Thoracic aorta (tissue), 2 donors: ENCODE data around the gene F2RL1. TPM values are rescaled to one million over a fixed set of nuclear protein-coding genes. Genes with fewer than 3 reads are reported as not detected.

ENCODE experiments used
- ATAC-seq: fragments of 150-250 bp; one replicate; pipeline ENCODE4 v1.8.0; 2017; ENCODE audit warnings: low read depth; ENCODE audit not compliant: insufficient number of reproducible peaks, low FRiP score
- DNase-seq: peaks from one replicate; pipeline ENCODE4 v3.0.0-alpha.2; 2020; ENCODE audit warnings: low spot score
- H3K27ac ChIP-seq, 2 donors: fragments of 200-600 bp; sonication (generic); 1 replicate in 1 of 2; 2 replicates in 1 of 2; pipeline ENCODE4 v1.5.1; 2016; ENCODE audit warnings: mild to moderate bottlenecking in 2 of 2, moderate library complexity in 2 of 2
- H3K27me3 ChIP-seq: fragments of 200-600 bp; sonication (generic); replicated peaks from 2 replicates; pipeline ENCODE4 v1.6.0; 2016; ENCODE audit warnings: mild to moderate bottlenecking; ENCODE audit not compliant: insufficient read depth
- H3K36me3 ChIP-seq: fragments of 200-600 bp; sonication (generic); one replicate; pipeline ENCODE4 v1.5.1; 2016
- H3K4me1 ChIP-seq, 2 donors: fragments of 200-600 bp; sonication (generic); 1 replicate in 1 of 2; 2 replicates in 1 of 2; pipeline versions ENCODE4 v1.5.1 to v1.6.0; 2016; ENCODE audit warnings: low read depth in 2 of 2, mild to moderate bottlenecking in 1 of 2; ENCODE audit not compliant: control insufficient read depth in 1 of 2
- H3K4me3 ChIP-seq: fragments of 200-600 bp; sonication (generic); 2 replicates; pipeline ENCODE4 v1.5.1; 2016; ENCODE audit warnings: mild to moderate bottlenecking
- H3K9me3 ChIP-seq: fragments of 200-600 bp; sonication (generic); 2 replicates; pipeline ENCODE4 v1.5.1; 2016
- total RNA-seq, 2 donors: library from RNA; depleted of rRNA; stranded (reverse); fragments of >200 nt; gene quantifications; one replicate each; pipeline versions ENCODE4 v1.1.0 to v1.2.3, GENCODE V29; 2016
- TF ChIP-seq, protein P1 (sequence below): fragments of 200-600 bp; sonication (generic); IDR thresholded peaks from one replicate; pipeline ENCODE4 v1.5.1; 2019; ENCODE audit warnings: antibody characterized with exemption

Gene F2RL1
- total RNA-seq, 2 donors from 2014 or later = 8.3 to 9.1 TPM

DNA sequence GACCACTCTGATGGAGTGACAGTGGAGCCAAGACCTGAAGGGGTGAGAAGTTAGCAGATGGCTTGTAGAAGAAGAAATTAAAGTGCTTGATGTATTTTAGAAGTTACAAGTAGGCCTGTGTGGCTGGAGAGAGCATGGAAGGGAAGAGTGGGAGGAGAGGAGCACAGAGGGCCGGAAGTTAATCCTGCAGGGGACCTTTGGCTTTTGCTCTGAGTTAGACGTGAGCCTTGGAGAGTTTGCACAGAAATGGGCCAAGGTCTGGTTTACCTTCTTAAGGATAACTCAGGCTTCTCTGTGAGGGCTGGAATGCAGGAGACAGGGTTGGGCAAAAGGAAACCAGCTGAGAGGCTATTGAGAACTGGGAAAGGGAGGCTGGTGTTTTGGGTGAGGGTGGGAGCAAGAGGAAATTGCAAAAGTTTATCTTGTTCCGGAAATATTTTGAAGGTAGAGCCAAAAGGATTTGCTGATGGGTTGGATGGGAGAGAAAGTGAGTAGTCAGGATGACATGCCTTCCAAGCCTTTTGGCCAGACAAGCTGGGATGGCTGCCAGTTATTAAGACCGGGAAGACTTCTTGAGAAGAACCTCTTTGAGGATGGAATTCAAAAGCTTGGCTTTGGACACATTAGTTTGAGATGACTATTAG, 17.5 kb upstream of the F2RL1 start:
- TF ChIP-seq, protein P1, sequence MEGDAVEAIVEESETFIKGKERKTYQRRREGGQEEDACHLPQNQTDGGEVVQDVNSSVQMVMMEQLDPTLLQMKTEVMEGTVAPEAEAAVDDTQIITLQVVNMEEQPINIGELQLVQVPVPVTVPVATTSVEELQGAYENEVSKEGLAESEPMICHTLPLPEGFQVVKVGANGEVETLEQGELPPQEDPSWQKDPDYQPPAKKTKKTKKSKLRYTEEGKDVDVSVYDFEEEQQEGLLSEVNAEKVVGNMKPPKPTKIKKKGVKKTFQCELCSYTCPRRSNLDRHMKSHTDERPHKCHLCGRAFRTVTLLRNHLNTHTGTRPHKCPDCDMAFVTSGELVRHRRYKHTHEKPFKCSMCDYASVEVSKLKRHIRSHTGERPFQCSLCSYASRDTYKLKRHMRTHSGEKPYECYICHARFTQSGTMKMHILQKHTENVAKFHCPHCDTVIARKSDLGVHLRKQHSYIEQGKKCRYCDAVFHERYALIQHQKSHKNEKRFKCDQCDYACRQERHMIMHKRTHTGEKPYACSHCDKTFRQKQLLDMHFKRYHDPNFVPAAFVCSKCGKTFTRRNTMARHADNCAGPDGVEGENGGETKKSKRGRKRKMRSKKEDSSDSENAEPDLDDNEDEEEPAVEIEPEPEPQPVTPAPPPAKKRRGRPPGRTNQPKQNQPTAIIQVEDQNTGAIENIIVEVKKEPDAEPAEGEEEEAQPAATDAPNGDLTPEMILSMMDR = no peak
- Histone ChIP-seq H3K4me3 (no peak overlapping the region), H3K27me3 (no peaks in the 10 kb centered on the region), H3K27ac (no peak overlapping the region), H3K4me1 (no peaks in the 10 kb centered on the region), H3K9me3 (no peaks in the 10 kb centered on the region), H3K36me3 (no peaks in the 10 kb centered on the region)
- DNase-seq (no peak), ATAC-seq (no peak)

DNA sequence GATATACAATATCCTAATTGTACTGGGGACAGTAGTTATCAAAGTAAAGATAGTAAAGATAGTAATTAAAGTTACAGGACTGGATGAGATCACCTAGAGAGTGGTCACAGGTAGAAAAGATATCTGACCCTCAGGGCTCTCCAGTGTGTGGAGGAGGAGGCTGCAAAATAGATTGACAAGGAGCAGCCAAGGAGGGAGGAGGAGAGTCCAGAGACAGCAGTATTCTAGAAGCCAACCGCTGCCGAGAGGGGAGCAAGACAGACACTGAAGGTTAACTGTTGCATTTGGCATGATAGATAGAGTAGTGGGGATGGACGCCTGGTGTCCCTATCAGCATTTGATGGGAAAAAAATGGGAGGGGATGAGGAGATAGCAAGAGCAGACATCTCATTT, 17.0 kb upstream of the F2RL1 start:
- Histone ChIP-seq H3K4me1 (no peaks in the 10 kb centered on the region), H3K27me3 (no peaks in the 10 kb centered on the region), H3K9me3 (no peaks in the 10 kb centered on the region), H3K27ac (no peak overlapping the region), H3K36me3 (no peaks in the 10 kb centered on the region), H3K4me3 (no peak overlapping the region)
- DNase-seq (no peak), ATAC-seq (no peak)
- TF ChIP-seq, protein P1 = no peak

DNA sequence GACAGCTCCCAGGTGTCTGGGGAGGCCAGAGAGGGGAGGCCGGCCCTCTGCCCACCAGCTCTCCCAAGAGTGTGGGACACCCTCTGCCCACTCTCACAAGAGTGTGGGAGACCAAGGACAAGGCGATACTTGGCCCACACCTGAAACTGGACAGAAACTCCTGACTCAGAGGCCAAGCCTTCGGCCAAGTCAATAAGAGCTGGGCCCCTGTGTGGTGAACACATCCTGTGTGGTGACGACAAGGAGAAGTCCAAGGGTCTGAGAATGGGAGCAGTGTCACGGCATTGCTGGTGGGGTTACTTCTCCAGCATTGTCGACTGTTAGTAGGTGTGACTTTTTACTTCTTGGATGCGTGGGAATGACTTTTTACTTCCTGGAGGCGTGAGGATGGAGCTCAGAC, 14.6 kb upstream of the F2RL1 start:
- H3K4me3 ChIP-seq = no peak overlapping the region
- no peak for DNase-seq
- H3K36me3 ChIP-seq = no peaks in the 10 kb centered on the region
- no peaks in the 10 kb centered on the region for H3K27me3 ChIP-seq
- H3K4me1 ChIP-seq = peaks cover 0 to 10% of the 10 kb centered on the region in 2 donors
- no peak overlapping the region for H3K27ac ChIP-seq
- no peak for ATAC-seq
- TF ChIP-seq, protein P1 = no peak
- no peaks in the 10 kb centered on the region for H3K9me3 ChIP-seq

DNA sequence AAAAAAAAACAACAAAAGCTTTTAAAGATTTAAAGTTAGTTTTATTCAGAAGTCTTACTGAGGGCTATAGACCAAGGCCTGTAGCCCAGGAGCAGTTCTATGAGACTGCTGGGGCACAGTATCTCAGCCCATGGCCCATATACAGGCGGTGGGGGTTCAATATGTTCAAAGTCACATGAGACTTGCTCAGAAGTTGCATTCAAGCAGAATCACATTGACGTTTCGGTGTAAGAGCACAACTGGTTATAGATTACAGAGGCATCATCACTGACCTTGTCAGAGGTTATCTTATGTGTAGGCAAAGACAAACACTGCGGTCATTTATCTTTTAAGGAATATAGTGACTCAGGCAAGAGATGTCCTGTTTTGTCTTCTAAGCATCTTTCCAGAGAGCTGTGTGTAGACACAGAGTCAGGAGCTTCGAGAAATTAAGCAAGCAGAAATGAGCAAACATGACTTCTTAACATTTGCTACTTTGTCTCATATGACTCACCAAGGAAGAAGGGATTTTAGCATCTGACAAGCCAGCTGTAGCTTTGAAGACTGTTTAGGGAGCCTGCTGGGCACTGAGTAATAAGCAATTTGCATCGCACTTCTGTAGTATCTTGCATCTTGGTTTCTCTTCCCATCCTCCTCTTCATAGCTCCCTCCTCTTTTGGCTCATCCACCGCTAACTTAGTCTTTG, 12.9 kb upstream of the F2RL1 start:
- H3K4me1 ChIP-seq = peaks cover 0 to 10% of the 10 kb centered on the region in 2 donors
- TF ChIP-seq, protein P1 = no peak
- no peaks in the 10 kb centered on the region for H3K27me3 ChIP-seq
- H3K27ac ChIP-seq = no peak overlapping the region
- ATAC-seq = no peak
- no peaks in the 10 kb centered on the region for H3K9me3 ChIP-seq
- H3K4me3 ChIP-seq = no peak overlapping the region
- no peak for DNase-seq
- no peaks in the 10 kb centered on the region for H3K36me3 ChIP-seq

DNA sequence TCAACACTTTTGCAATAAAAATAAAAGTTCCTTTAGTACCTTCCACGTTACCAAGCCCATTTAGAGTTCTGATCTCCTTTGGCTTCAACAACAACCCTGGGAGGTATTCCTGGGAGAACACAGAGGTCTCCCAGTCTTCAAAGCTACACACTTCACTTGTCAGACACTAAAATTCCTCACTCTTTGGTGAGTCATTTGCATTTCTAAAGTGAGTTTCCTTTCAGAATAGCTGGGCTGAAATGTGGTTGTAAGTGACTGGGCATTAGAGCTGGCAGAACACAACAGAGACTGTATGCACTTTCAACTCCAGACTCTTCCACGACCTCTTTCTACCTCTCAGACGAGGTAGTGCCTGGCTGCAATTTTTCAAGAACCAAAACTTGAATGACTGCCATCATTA, 11.5 kb upstream of the F2RL1 start:
- Histone ChIP-seq H3K9me3 (no peaks in the 10 kb centered on the region), H3K27me3 (no peaks in the 10 kb centered on the region), H3K36me3 (no peaks in the 10 kb centered on the region), H3K4me3 (no peak overlapping the region), H3K27ac (no peak overlapping the region), H3K4me1 (peaks cover 0 to 10% of the 10 kb centered on the region in 2 donors)
- DNase-seq (no peak), ATAC-seq (no peak)
- TF ChIP-seq, protein P1 = no peak
